K562 (cell line): ENCODE results near the gene TRIP6. TPM values are rescaled to one million over a fixed set of nuclear protein-coding genes. Genes with fewer than 3 reads are reported as not detected.

Experiments
- ATAC-seq: fragments of 200-7000 bp; cut with Tn5 transposase; 3 replicates; pipeline ENCODE4 v1.9.1; 2020; ENCODE audit warnings: moderate library complexity
- BruUV-seq: library from RNA; stranded (reverse); fragments of 400-500 nt; replicated peaks from 2 replicates; lab custom pipeline; 2021; lab: Mats Ljungman, UMichigan
- CTCF ChIA-PET: fragments of 300-600 bp; formaldehyde crosslinking; extraction: SDS; loops from one replicate; lab custom pipeline; 2021; ENCODE audit warnings: low intra/inter-chr PET ratio; lab: Yijun Ruan, JAX
- POLR2A ChIA-PET: fragments of 300-600, 350-650 bp; sonication (Branson Sonifier 250); formaldehyde crosslinking; extraction: SDS; loops from one replicate; lab custom pipeline; 2021; ENCODE audit warnings: antibody characterized with exemption, inconsistent platforms; lab: Yijun Ruan, JAX
- DNase-seq, 4 experiments: peaks; one replicate each; pipeline versions ENCODE4 v3.0.0 to v3.0.0-alpha.2; 2011 to 2018; ENCODE audit warnings: low spot score in 3 of 4, mixed read lengths in 3 of 4; ENCODE audit errors: extremely low read depth in 1 of 4
- FAIRE-seq: peaks from 2 replicates; lab custom pipeline; 2011; peaks lifted over from hg19 to GRCh38; lab: Jason Lieb, UNC
- H2AFZ ChIP-seq: 2 replicates; pipeline ENCODE4 v1.6.0; 2011; ENCODE audit warnings: low read depth, low read length, control low read depth, inconsistent platforms
- H3K27ac ChIP-seq: fragments of 200-600 bp; 3 replicates; pipeline ENCODE4 v1.8.0; 2011; ENCODE audit warnings: low read depth, mild to moderate bottlenecking, control low read depth, inconsistent platforms, low read length, moderate library complexity, mixed read lengths; ENCODE audit errors: extremely low read depth
- H3K27me3 ChIP-seq, 2 experiments: fragments of 300-600 bp in 1 of 2; 2 replicates in 1 of 2; 3 replicates in 1 of 2; pipeline versions ENCODE4 v1.6.0 to v1.8.0; 2011; ENCODE audit warnings: inconsistent platforms in 2 of 2, low read length in 2 of 2, mild to moderate bottlenecking in 1 of 2, mixed read lengths in 1 of 2, moderate library complexity in 1 of 2; ENCODE audit not compliant: control insufficient read depth in 2 of 2, insufficient read depth in 2 of 2
- H3K36me3 ChIP-seq: fragments of 300-600 bp; 3 replicates; pipeline ENCODE4 v1.8.0; 2011; ENCODE audit warnings: mild to moderate bottlenecking, low read length, inconsistent platforms; ENCODE audit not compliant: control insufficient read depth, insufficient read depth
- H3K4me1 ChIP-seq, 2 experiments: fragments of 200-600 bp in 1 of 2; replicated peaks in 1 of 2; 2 replicates in 1 of 2; 3 replicates in 1 of 2; pipeline versions ENCODE4 v1.5.1 to v1.8.0; 2011; ENCODE audit warnings: inconsistent platforms in 2 of 2, low read length in 2 of 2, mild to moderate bottlenecking in 1 of 2, mixed read lengths in 1 of 2, moderate library complexity in 1 of 2; ENCODE audit not compliant: control insufficient read depth in 2 of 2, insufficient read depth in 2 of 2
- H3K4me2 ChIP-seq: 2 replicates; pipeline ENCODE4 v1.6.1; 2011; ENCODE audit warnings: low read length, control low read depth, inconsistent platforms, mixed read lengths; ENCODE audit not compliant: insufficient read depth
- H3K4me3 ChIP-seq: fragments of 200-600 bp; sonication (generic), shearing (Covaris generic); 2 replicates; pipeline ENCODE4 v1.5.1; 2016; ENCODE audit warnings: control low read depth, inconsistent platforms
- H3K79me2 ChIP-seq: fragments of 200-600 bp; 3 replicates; pipeline ENCODE4 v1.8.0; 2011; ENCODE audit warnings: low read length, inconsistent platforms; ENCODE audit not compliant: control insufficient read depth, insufficient read depth
- H3K9ac ChIP-seq, 2 experiments: 2 replicates each; pipeline versions ENCODE4 v1.6.0 to v1.6.1; 2011; ENCODE audit warnings: low read depth in 2 of 2, low read length in 2 of 2, control low read depth in 1 of 2, inconsistent platforms in 1 of 2, mild to moderate bottlenecking in 1 of 2, mixed read lengths in 1 of 2; ENCODE audit not compliant: insufficient read depth in 1 of 2
- H3K9me1 ChIP-seq: one replicate; pipeline ENCODE4 v1.6.0; 2011; ENCODE audit warnings: inconsistent platforms, mild to moderate bottlenecking, low read length, moderate library complexity; ENCODE audit not compliant: control insufficient read depth, insufficient read depth
- H3K9me3 ChIP-seq: replicated peaks from 2 replicates; pipeline ENCODE4 v1.5.1; 2011; ENCODE audit warnings: low read depth, low read length, inconsistent platforms; ENCODE audit not compliant: control insufficient read depth, insufficient read depth
- H4K20me1 ChIP-seq: replicated peaks from 2 replicates; pipeline ENCODE4 v1.6.1; 2011; ENCODE audit warnings: low read length, inconsistent platforms, mixed read lengths; ENCODE audit not compliant: control insufficient read depth, insufficient read depth
- JUNB ChIP-seq: fragments of 450-650 bp; formaldehyde crosslinking; conservative IDR thresholded peaks from 2 replicates; pipeline ENCODE4 v1.4.0; 2020; ENCODE audit warnings: mild to moderate bottlenecking
- MAZ ChIP-seq, 2 experiments: fragments of 450-650 bp in 1 of 2; sonication (generic) in 1 of 2; formaldehyde crosslinking; IDR thresholded peaks in 1 of 2; conservative IDR thresholded peaks in 1 of 2; 2 replicates each; pipeline versions ENCODE4 v1.4.0 to v1.5.0; 2020; ENCODE audit warnings: mild to moderate bottlenecking in 1 of 2, missing genetic modification reagents in 1 of 2
- MNT ChIP-seq, 2 experiments: fragments of 450-650 bp; conservative IDR thresholded peaks; 2 replicates each; pipeline ENCODE4 v1.6.1; 2017; ENCODE audit warnings: mild to moderate bottlenecking in 2 of 2, moderate library complexity in 2 of 2
- POLR2H ChIP-seq: IDR thresholded peaks from 2 replicates; pipeline ENCODE4 v1.6.1; 2016; ENCODE audit warnings: missing genetic modification characterization, low read depth, mild to moderate bottlenecking, control low read depth, missing compliant biosample characterization, moderate library complexity
- ZBTB11 ChIP-seq, 3 experiments: fragments of 200-800 bp in 1 of 3; fragments of 250-450 bp in 1 of 3; fragments of 450-650 bp in 1 of 3; sonication (Bioruptor Pico) in 1 of 3; sonication (Bioruptor generic) in 1 of 3; formaldehyde crosslinking in 1 of 3; IDR thresholded peaks; 2 replicates each; pipeline versions ENCODE4 v1.6.1 to v1.8.0; 2016 to 2022; ENCODE audit warnings: mild to moderate bottlenecking in 2 of 3, missing genetic modification characterization in 2 of 3, missing compliant biosample characterization in 1 of 3, moderate library complexity in 1 of 3
- ZBTB17 ChIP-seq: fragments of 450-650 bp; formaldehyde crosslinking; IDR thresholded peaks from 2 replicates; pipeline ENCODE4 v1.4.0; 2020; ENCODE audit warnings: mild to moderate bottlenecking
- WGBS: fragments of 100-300 bp; shearing (Covaris generic); methylation state at CpG from one replicate; pipeline ENCODE4 v1.1.6; 2016; ENCODE audit warnings: low coverage, mixed read lengths; ENCODE audit not compliant: insufficient coverage; ENCODE audit errors: missing lambda C conversion rate; 5-methylcytosine and 5-hydroxymethylcytosine counted together
- in situ Hi-C: fragments of 300-500 bp; cut with MboI; formaldehyde crosslinking; loops from 4 replicates; pipeline ENCODE4 v1.15.0; 2018; ENCODE audit warnings: inconsistent platforms, mixed read lengths
- intact Hi-C: fragments of 100-400 bp; cut with micrococcal nuclease; formaldehyde crosslinking; loops from 2 replicates; pipeline ENCODE4 v1.14.2; 2022
- polyA plus RNA-seq, 8 experiments: library from polyadenylated mRNA; depleted of rRNA in 4 of 8; stranded (reverse) in 5 of 8; unstranded in 3 of 8; fragments of >200 nt; fragmentation: Nextera tagmentation in 2 of 8; fragmentation: Illumina TruSeq in 1 of 8; extraction: Ambion mirVana in 2 of 8; extraction: Trizol in 1 of 8; gene quantifications; 2 replicates each; pipeline versions ENCODE4 v1.2.1 to v1.2.3, GENCODE V29; 2011 to 2014; ENCODE audit warnings: inconsistent platforms in 1 of 8, missing spikeins in 1 of 8
- total RNA-seq, 7 experiments: library from RNA; depleted of rRNA in 6 of 7; stranded (reverse); fragments of >200 nt in 6 of 7; fragmentation: Illumina TruSeq in 2 of 7; extraction: Trizol in 2 of 7; gene quantifications; 2 replicates each; pipeline versions ENCODE4 v1.2.1 to v1.2.3, GENCODE V29; 2011 to 2021; ENCODE audit warnings: low replicate concordance in 1 of 7

The TRIP6 gene
- total and polyA plus RNA-seq, 9 of the 15 experiments (the other 6 are each of a cell fraction or from before 2014, with no cell fraction given), result 5.9 to 141 (median 54.0) TPM

- TF ChIP-seq ZBTB11 (CRISPR knock-in tag; IDR thresholded peaks at IDR 0.05) (0 out of 6 replicates have a peak, but pooled peaks of 1 of the 3 experiments have one; percentile 21), POLR2H (tag) (no peak)
- TF ChIP-seq, all 486 proteins: peak for 4
Measured at GRCh38 chr7:100866729-100867039, 503 bp upstream of the TRIP6 start (continued).

GRCh38 chr7:100867776-100868485 lies 744 bp downstream of the TRIP6 start:
- H3K9me3 ChIP-seq, result no peaks in the 10 kb centered on the region
- H3K36me3 ChIP-seq, result peaks cover 48% of the 10 kb centered on the region; the same call in 2 of the 3 replicates
- H3K79me2 ChIP-seq, result peaks cover 31% of the 10 kb centered on the region
- BruUV-seq, result no TSS peak
- under 1% methylated on average over 26 of the region's 27 CpGs for WGBS
- peak; percentile 35 for FAIRE-seq
- intact Hi-C loops, result no loop called here
- H3K9me1 ChIP-seq, result no peaks in the 10 kb centered on the region
- H3K27ac ChIP-seq, result peak overlapping the region; percentile 97
- peak overlapping the region; percentile 95 for H3K4me2 ChIP-seq
- in situ Hi-C loops, result no loop called here
- H4K20me1 ChIP-seq, result no peaks in the 10 kb centered on the region
- ChIA-PET CTCF (no interaction called here), POLR2A (interaction anchor here (0.7 to 1.0 kb wide), 2 partner anchors 21 to 140 kb away, joined by 3 read pairs; partner anchors contain the start of gene UFSP1)
- H3K27me3 ChIP-seq, result no peaks in the 10 kb centered on the region
- H3K4me3 ChIP-seq, result peak overlapping the region; percentile 90
- peak overlapping the region; percentile 98 for H3K9ac ChIP-seq
- ATAC-seq, result peak; percentile 41
- peaks cover 18 to 48% of the 10 kb centered on the region in 2 experiments for H3K4me1 ChIP-seq
- peak; percentile 57 to 75 (median 66) for DNase-seq
- H2AFZ ChIP-seq, result peak overlapping the region; percentile 82
- TF ChIP-seq JUNB (CRISPR knock-in tag) (no peak), MNT (conservative IDR thresholded peaks at IDR 0.05) (0 out of 4 replicates have a peak, but pooled peaks of 1 of the 2 experiments have one; percentile 42), MAZ (CRISPR knock-in tag; conservative IDR thresholded peaks at IDR 0.05 in 1 of 2, IDR thresholded peaks at IDR 0.05 in 1 of 2) (peak in 1 of 2 experiments; percentile 52; a peak in 3 of 4 replicates), ZBTB17 (CRISPR knock-in tag) (peak; percentile 73; the same call in 1 of the 2 replicates)
